NB4 (cell line): ENCODE measurements around the gene NOS3.

Experiments
- DNase-seq: peaks from one replicate; pipeline ENCODE4 v3.0.0; 2010; ENCODE audit warnings: low read depth
- H3K4me3 ChIP-seq: one replicate; pipeline ENCODE4 v1.5.1; 2011; ENCODE audit warnings: mild to moderate bottlenecking, low read depth, low read length, moderate library complexity
- CTCF ChIP-seq: IDR thresholded peaks from one replicate; pipeline ENCODE4 v1.5.1; 2012; ENCODE audit warnings: low read depth, low read length
- MYC ChIP-seq: IDR thresholded peaks from 2 replicates; pipeline ENCODE4 v1.6.1; 2011; ENCODE audit warnings: low read depth, low read length
- POLR2A ChIP-seq: IDR thresholded peaks from 2 replicates; pipeline ENCODE4 v1.6.1; 2011; ENCODE audit warnings: mild to moderate bottlenecking; ENCODE audit not compliant: insufficient read length; ENCODE audit errors: extremely low read depth
- TF ChIP-seq, protein P1 (sequence below): IDR thresholded peaks from 2 replicates; pipeline ENCODE4 v1.6.1; 2011; ENCODE audit warnings: low read depth, low read length

NOS3 gene

DNA sequence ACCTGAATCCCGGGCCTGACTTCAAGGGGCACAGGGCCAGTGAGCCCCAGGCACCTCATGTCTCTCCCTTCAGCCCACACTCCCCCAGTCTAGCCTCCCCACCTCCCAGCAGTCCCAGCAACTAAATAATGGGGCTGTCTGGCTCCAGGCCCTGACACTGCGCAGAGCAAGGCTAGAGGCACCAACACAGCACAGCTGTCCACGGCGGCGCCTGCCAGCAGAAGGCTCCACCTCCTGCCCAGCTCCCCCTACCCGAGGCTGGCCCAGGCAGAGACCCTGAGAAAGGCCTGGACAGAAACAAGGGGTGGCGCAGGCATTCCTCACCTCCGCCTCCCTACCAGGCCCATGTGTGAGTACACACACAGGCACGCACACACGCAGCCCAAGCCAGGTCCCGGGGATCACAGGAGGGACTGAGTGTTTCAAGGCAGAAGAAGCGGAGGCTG, 18.8 kb upstream of the NOS3 start:
- no peak for DNase-seq
- TF ChIP-seq MYC (no peak), CTCF (no peak), POLR2A (no peak)
- TF ChIP-seq, protein P1, sequence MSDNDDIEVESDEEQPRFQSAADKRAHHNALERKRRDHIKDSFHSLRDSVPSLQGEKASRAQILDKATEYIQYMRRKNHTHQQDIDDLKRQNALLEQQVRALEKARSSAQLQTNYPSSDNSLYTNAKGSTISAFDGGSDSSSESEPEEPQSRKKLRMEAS, result no peak

GRCh38 chr7:150972741-150973140, 18.1 kb upstream of the NOS3 start:
- TF ChIP-seq, protein P1, result no peak
- TF ChIP-seq MYC (no peak), CTCF (no peak), POLR2A (no peak)
- H3K4me3 ChIP-seq, result no peak overlapping the region
- DNase-seq, result no peak

More for the DNA sequence above, 18.8 kb upstream of the NOS3 start:
- H3K4me3 ChIP-seq, result no peak overlapping the region

DNA sequence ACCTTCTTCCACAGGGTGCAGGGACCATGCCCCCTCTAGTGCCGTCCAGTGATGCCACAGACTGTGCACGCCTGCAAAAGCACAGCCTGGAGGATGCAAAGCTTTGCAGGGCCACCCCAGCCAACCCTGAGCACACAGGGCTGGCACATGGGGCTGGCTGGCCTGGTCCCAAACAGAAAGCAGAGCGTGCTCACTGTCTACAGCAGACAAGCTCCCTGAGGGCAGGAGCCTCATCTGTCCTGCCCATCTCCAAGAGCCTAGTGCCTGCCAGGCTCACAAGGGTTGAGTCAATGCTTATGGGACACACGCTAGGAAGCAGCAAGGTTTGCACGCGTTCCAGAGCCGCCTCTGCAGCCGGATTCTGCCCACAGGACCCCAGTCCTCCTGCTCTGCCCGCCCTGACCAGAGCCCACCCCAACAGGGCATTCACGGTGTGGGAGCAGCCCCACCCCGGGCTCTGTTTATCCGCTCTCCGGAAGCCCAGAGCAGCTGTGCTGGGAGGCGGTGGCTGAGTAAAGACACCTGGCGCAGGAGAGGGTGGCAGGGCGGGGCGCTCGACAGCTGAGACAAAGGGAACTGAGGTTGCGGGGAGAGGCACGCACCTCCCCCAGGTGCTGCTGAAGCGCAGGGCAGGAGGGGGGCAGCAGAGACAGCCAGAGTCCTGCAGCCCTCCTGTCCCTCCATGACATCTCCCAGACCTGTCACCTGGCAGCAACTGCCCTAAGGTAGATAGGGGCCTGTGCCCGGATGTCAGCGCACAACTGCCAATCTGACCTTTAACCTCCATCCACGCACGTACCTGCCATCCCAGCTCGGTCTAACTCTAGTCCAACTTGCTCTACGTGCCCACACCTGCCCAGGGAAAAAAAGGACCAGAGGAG, 17.0 kb upstream of the NOS3 start:
- TF ChIP-seq, protein P1, result no peak
- TF ChIP-seq CTCF (no peak), POLR2A (no peak), MYC (no peak)
- DNase-seq, result no peak
- no peak overlapping the region for H3K4me3 ChIP-seq

- peak overlapping the region; percentile 44 for H3K4me3 ChIP-seq
- TF ChIP-seq CTCF (peak; percentile 47), POLR2A (peak; percentile 44), MYC (peak; percentile 32; the same call in 1 of the 2 replicates)
- TF ChIP-seq, protein P1, result no peak
- peak; percentile 66 for DNase-seq
Measured at GRCh38 chr7:150974468-150975391, 16.1 kb upstream of the NOS3 start.

- TF ChIP-seq, protein P1, result no peak
- TF ChIP-seq CTCF, result no peak
- no peak for TF ChIP-seq MYC
- TF ChIP-seq POLR2A, result no peak
- no peak for DNase-seq
- H3K4me3 ChIP-seq, result no peak overlapping the region
Measured at GRCh38 chr7:150975536-150976319, 15.1 kb upstream of the NOS3 start.
